Measurements from ENCODE around the gene TMC8.

- TF ChIP-seq, protein P1, sequence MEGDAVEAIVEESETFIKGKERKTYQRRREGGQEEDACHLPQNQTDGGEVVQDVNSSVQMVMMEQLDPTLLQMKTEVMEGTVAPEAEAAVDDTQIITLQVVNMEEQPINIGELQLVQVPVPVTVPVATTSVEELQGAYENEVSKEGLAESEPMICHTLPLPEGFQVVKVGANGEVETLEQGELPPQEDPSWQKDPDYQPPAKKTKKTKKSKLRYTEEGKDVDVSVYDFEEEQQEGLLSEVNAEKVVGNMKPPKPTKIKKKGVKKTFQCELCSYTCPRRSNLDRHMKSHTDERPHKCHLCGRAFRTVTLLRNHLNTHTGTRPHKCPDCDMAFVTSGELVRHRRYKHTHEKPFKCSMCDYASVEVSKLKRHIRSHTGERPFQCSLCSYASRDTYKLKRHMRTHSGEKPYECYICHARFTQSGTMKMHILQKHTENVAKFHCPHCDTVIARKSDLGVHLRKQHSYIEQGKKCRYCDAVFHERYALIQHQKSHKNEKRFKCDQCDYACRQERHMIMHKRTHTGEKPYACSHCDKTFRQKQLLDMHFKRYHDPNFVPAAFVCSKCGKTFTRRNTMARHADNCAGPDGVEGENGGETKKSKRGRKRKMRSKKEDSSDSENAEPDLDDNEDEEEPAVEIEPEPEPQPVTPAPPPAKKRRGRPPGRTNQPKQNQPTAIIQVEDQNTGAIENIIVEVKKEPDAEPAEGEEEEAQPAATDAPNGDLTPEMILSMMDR (IDR thresholded peaks at IDR 0.05) = no peak
- no peak for TF ChIP-seq POLR2AphosphoS5 (IDR thresholded peaks at IDR 0.05)
Measured at GRCh38 chr17:78140169-78141051, 9.8 kb downstream of the TMC8 start.
